ENCODE measurements around the gene TMEM127.

GRCh38 chr2:96241900-96242611, 23.7 kb downstream of the TMEM127 start:
- TF ChIP-seq ELF4 (IDR thresholded peaks at IDR 0.05) (no peak), SP1 (IDR thresholded peaks at IDR 0.05) (no peak), FOXM1 (IDR thresholded peaks at IDR 0.05; ENCODE audit: borderline replicate concordance) (no peak)
